ENCODE data around the gene KANTR. TPM values are rescaled to one million over a fixed set of nuclear protein-coding genes. Genes with fewer than 3 reads are reported as not detected.
A peak's percentile ranks its signal among the peaks of the same experiment; 100 is the strongest.

The KANTR gene
- total and polyA plus RNA-seq, 9 of the 15 experiments (the other 6 are each of a cell fraction or from before 2014, with no cell fraction given), result 1.0 to 5.7 (median 3.4) TPM

- intact Hi-C loops (cut with micrococcal nuclease), result loop anchor here (10.0 kb wide), 1 partner anchor 152 kb away; the partner anchor contains the start of gene KDM5C
- TF ChIP-seq THRB (CRISPR knock-in tag; conservative IDR thresholded peaks at IDR 0.05) (no peak), ZNF324 (CRISPR knock-in tag; IDR thresholded peaks at IDR 0.05) (no peak), BRCA1 (IDR thresholded peaks at IDR 0.05) (no peak), BRCA1 (CRISPR knock-in tag; IDR thresholded peaks at IDR 0.05) (no peak), HLTF (IDR thresholded peaks at IDR 0.05) (0 out of 2 replicates have a peak, but pooled peaks have one; percentile 26), FOXK2 (conservative IDR thresholded peaks at IDR 0.05 in 1 of 2, IDR thresholded peaks at IDR 0.05 in 1 of 2; ENCODE audit: low read depth in 2 of 2) (0 out of 4 replicates have a peak, but pooled peaks of 1 of the 2 experiments have one; percentile 8), CHD4 (IDR thresholded peaks at IDR 0.05; ENCODE audit: insufficient read depth, insufficient replicate concordance, low read depth, low read length, poor library complexity, severe bottlenecking) (no peak), PPARD (CRISPR knock-in tag; IDR thresholded peaks at IDR 0.05) (no peak), TARDBP (IDR thresholded peaks at IDR 0.05) (no peak), RB1 (IDR thresholded peaks at IDR 0.05; ENCODE audit: low read depth) (no peak), PHF21A (IDR thresholded peaks at IDR 0.05; ENCODE audit: borderline replicate concordance, low read depth) (no peak), ZNF512 (tag; IDR thresholded peaks at IDR 0.05) (peak; percentile 43; the same call in 1 of the 2 replicates), RCOR1 (IDR thresholded peaks at IDR 0.05; ENCODE audit: borderline replicate concordance in 1 of 2, low read depth in 2 of 2, low read length in 2 of 2) (no peak), VEZF1 (CRISPR knock-in tag; IDR thresholded peaks at IDR 0.05) (no peak), ZNF175 (CRISPR knock-in tag; IDR thresholded peaks at IDR 0.05; ENCODE audit: low read depth) (no peak), GMEB1 (CRISPR knock-in tag; IDR thresholded peaks at IDR 0.05) (no peak)
Observed at GRCh38 chrX:53072418-53073114, 21.4 kb upstream of the KANTR start.

More at GRCh38 chrX:53072418-53073114, 21.4 kb upstream of the KANTR start:
- H3K4me3 ChIP-seq, result 0 out of 2 replicates have a peak overlapping the region, but pooled peaks have one; percentile 34
- ATAC-seq, result peak; percentile 13
- ChIA-PET POLR2A (no interaction called here), CTCF (ENCODE audit: low intra/inter-chr PET ratio) (interaction anchor here (0.6 to 1.6 kb wide), 2 partner anchors 17 to 18 kb away, joined by 3 to 7 read pairs; no protein-coding TSS in a partner anchor)
- DNase-seq (ENCODE audit: extremely low read depth in 1 of 4, low spot score in 3 of 4), result no peak
- H3K36me3 ChIP-seq (ENCODE audit: control insufficient read depth, insufficient read depth, low read length), result no peaks in the 10 kb centered on the region
- H3K4me1 ChIP-seq (replicated peaks in 1 of 2; ENCODE audit: control insufficient read depth in 2 of 2, insufficient read depth in 2 of 2, low read length in 2 of 2), result peaks cover 0 to 18% of the 10 kb centered on the region in 2 experiments; a peak in 3 of 5 replicates
- H4K20me1 ChIP-seq (replicated peaks; ENCODE audit: control insufficient read depth, insufficient read depth, low read length), result no peaks in the 10 kb centered on the region
- H3K4me2 ChIP-seq (ENCODE audit: insufficient read depth, low read length), result no peak overlapping the region
- peak overlapping the region; percentile 20 to 45; a peak in 3 of 4 replicates for H3K9ac ChIP-seq (ENCODE audit: insufficient read depth in 1 of 2, low read depth in 2 of 2, low read length in 2 of 2)
- H2AFZ ChIP-seq (ENCODE audit: low read depth, low read length), result peak overlapping the region; percentile 93
- FAIRE-seq, result no peak
- no peaks in the 10 kb centered on the region for H3K9me3 ChIP-seq (replicated peaks; ENCODE audit: control insufficient read depth, insufficient read depth, low read depth, low read length)
- BruUV-seq (replicated peaks), result no TSS peak
- H3K27ac ChIP-seq (ENCODE audit: extremely low read depth, low read depth, low read length), result no peak overlapping the region
- in situ Hi-C loops (cut with MboI), result no loop called here
- 44% methylated on average over 7 of the region's 9 CpGs for WGBS (ENCODE audit: insufficient coverage, low coverage, missing lambda C conversion rate)
- no peaks in the 10 kb centered on the region for H3K27me3 ChIP-seq (ENCODE audit: control insufficient read depth in 2 of 2, insufficient read depth in 2 of 2, low read length in 2 of 2)
- H3K9me1 ChIP-seq (ENCODE audit: control insufficient read depth, insufficient read depth, low read length), result no peaks in the 10 kb centered on the region
- H3K79me2 ChIP-seq (ENCODE audit: control insufficient read depth, insufficient read depth, low read length), result no peaks in the 10 kb centered on the region

Measured in K562 (cell line).